HG03378 (cell line): Measurements from ENCODE around the gene GGT1.
"Not testable (repeated sequence)": the region's sequence is repeated elsewhere in the genome, so short reads cannot be mapped to it uniquely, and the experiment has no call there.

Source experiments
- ATAC-seq: cut with Tn5 transposase; IDR thresholded peaks from one replicate; pipeline ENCODE4 v1.9.1; 2021; ENCODE audit warnings: mild to moderate bottlenecking, moderate library complexity; ENCODE audit not compliant: unreplicated experiment

GGT1 gene

DNA sequence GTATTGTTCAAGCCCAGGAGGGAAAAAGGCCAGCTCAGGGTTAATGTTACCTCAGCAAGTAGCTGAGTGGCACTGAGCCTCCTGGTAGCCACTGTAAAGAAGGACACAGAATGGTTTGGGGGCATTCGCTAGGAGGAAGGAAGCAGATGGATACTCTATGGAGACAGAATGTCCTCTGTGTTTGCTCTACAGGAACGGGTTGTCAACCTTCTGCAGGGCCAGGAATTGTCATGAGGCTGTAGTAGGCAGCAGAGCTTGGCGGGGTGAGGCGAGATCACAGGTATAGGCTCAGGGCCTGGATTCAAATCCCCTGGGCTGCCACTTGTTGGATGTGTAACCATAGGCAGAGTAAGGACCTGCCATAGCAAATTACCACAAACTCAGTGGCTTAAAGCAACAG is 7.1 kb upstream of the GGT1 start:
- ATAC-seq, result no peak

- not testable (repeated sequence) for ATAC-seq
These were observed 5.9 kb upstream of the GGT1 start for GRCh38 chr22:24597076-24597475.

- ATAC-seq, result no peak
These were observed 3.5 kb upstream of the GGT1 start for GRCh38 chr22:24599514-24599913.

DNA sequence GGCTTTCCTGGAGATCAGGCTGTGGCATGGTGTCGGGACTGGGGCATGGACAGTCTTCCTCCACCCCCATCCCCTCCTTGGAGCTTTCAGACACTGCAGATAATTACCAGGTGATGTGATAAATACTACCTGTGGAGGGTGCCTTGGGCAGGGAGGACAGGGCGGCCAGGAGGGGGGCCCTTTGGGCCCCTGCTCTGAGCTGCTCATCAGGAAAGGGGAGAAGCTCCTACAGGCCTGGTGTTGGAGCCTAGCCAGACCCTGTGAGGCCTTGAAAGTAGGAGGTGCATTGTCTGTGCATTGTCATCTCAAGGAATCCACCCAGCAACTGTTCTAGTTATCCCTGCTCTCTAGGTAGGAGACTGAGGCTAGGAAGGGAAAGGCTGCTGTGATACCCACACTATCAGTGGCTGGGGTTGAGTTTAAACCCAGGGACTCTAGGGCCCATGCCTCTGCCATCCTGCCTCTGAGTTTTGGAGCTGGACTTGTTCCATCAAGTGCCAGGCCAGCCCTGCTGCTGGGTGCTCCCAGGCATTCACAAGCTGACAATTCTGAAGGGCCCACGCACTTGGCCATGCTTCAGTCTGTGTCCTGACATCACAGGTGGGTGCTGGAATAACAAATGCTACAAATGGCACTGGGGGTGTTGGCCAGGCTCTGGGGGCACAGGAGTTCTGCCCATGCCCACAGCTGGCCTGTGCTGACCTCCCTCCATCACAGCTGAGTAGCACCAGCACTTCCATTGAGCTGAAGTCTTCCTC is 2.9 kb upstream of the GGT1 start:
- ATAC-seq, result not testable (repeated sequence)

- no peak for ATAC-seq
These were observed 1.5 kb upstream of the GGT1 start for GRCh38 chr22:24601217-24602104.

- not testable (repeated sequence) for ATAC-seq
These were observed 766 bp upstream of the GGT1 start for GRCh38 chr22:24602105-24602749.

GRCh38 chr22:24603770-24604629 is 1.0 kb downstream of the GGT1 start:
- not testable (repeated sequence) for ATAC-seq

GRCh38 chr22:24606340-24606739 is 3.3 kb downstream of the GGT1 start:
- ATAC-seq, result not testable (repeated sequence)

GRCh38 chr22:24607429-24607983 is 4.5 kb downstream of the GGT1 start:
- not testable (repeated sequence) for ATAC-seq

- ATAC-seq, result not testable (repeated sequence)
These were observed 5.3 kb downstream of the GGT1 start for GRCh38 chr22:24608327-24608726.

DNA sequence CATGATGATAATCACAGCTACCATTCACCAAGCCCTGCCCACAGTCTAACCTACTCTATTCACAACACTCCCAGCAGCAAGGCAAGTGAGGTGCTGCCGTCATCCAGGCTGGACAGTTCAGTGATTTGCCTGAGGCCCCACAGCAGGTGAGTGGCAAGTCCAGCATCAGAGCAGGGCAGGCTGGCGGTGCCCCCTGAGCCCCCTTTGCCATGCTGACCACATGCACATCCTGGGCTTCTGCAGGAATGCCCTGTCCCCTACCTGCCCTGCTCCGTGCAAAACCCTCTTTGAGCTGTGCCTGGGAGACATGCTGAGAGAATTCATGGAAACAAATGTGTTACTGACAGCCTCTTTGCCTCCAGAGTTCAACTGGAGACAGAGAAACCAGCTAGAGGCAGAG is 6.9 kb downstream of the GGT1 start:
- ATAC-seq, result not testable (repeated sequence)

- ATAC-seq, result not testable (repeated sequence)
These were observed 11.8 kb downstream of the GGT1 start for GRCh38 chr22:24614794-24615193.

DNA sequence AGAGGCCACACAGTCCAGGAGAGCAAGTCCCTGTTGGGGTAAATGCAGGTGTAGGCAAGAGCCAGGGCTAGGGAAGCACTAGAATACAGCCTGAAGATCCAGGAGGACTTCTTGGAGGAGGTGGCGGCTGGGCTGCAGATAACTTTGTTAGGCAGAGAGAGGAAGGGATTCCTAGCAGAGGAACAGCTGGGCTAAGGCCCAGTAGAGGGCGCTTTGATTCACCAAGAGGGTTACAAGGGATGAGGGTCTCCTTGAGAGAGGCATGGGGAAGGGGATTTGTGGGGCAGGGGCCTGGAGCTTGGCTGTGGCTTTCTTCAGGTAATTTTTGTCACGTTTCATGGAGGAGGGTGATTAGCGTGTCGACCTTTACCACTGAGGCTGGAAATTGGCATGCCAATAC is 18.3 kb downstream of the GGT1 start:
- ATAC-seq, result not testable (repeated sequence)

DNA sequence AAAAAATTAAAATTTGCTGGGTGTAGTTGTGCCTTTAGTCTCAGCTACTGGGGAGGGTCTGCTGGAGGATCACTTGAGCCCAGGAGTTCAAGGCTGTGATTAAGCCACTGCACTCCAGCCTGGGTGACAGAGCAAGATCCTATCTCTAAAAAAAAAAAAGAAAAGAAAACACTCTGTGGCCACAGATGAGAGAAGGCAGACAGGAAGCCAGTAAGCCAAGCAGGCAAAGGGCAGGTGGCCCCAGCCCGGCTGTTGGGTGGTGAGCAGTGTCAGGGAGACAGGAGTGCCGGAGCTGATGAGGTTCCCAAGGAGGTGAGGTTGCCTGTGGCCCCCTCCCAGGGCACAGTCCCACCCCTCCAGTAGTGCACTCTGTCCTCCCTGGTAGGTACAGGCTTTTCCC is 19.6 kb downstream of the GGT1 start:
- ATAC-seq, result not testable (repeated sequence)

DNA sequence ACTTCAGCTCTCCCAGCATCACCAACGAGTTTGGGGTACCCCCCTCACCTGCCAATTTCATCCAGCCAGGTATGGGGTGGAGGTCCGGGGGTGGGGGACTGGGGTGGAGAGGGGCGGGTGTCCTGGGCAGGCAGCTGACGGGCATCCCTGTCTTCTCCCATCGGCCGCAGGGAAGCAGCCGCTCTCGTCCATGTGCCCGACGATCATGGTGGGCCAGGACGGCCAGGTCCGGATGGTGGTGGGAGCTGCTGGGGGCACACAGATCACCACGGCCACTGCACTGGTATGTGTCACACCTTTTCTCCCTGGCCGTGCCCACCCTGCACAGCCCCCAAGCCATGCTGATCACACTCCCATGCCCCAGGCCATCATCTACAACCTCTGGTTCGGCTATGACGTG is 24.9 kb downstream of the GGT1 start:
- not testable (repeated sequence) for ATAC-seq

- ATAC-seq, result not testable (repeated sequence)
These were observed 26.1 kb downstream of the GGT1 start for GRCh38 chr22:24629069-24629468.

GRCh38 chr22:24630812-24631427 is 27.9 kb downstream of the GGT1 start:
- not testable (repeated sequence) for ATAC-seq

DNA sequence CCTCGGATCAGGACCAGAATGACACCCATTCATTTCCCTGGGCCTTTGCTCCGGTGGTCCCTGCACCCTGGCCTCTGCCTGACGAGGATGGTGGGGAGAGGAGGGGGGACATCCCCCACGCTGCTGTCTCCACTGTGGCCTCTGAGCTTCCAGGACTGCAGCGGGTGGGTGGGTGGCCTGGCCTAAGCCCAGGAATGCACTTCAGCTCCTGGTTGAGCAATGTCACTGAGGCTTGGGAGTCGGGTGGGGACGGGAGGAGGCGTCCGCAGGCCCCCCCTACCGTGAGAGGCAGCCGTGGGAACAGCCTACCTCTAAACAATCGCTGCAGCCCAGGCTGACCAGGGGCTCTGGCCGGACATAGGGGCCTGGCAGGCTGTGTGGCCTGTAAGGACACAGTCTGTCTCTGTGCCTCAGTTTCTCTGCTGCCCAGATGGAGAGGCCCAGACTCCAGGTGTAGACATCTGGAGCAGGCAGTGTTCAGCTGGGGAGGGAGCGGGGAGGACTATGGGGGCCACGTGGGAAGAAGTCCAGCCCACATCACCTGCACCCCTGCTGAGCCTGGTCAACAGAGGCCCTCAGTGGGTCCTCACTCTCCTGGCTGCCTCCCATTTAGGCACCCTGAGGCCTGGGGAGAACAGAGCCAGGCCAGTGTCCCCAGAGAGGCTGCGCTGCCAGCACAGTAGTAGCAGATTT is 28.6 kb downstream of the GGT1 start:
- not testable (repeated sequence) for ATAC-seq

DNA sequence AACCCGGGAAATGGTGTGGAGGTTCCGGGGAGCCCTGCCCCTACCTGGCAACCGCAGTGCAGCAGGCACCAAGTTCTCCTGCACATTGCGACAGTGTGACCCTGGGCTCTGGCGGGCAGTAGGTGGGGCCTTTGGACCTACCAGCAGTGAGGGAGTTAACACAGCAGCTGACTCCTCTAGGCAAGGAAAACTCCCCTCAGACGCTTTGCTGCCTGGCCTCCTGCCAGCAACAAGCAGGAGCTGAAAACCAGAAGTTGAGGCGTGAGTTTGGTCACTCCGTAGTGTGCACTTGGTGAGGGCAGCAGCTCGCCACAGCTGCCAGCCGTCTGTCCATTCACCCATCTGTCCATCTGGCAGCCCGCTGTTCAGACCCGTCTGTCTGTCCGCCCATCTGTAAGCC is 29.6 kb downstream of the GGT1 start:
- ATAC-seq, result not testable (repeated sequence)
